ENCODE results near the gene QKI. TPM values are rescaled to one million over a fixed set of nuclear protein-coding genes. Genes with fewer than 3 reads are reported as not detected.
"Not testable (repeated sequence)": the region's sequence is repeated elsewhere in the genome, so short reads cannot be mapped to it uniquely, and the experiment has no call there.

The QKI gene
- total RNA-seq, 1 donor = 111 TPM

- DNase-seq (ENCODE audit: low read depth in 2 of 3, low spot score in 2 of 3) = not testable (repeated sequence)
Observed at GRCh38 chr6:163476946-163477345, 62.4 kb downstream of the QKI start.

- no peak for DNase-seq (ENCODE audit: low read depth in 2 of 3, low spot score in 2 of 3)
Observed at GRCh38 chr6:163483107-163483506, 68.6 kb downstream of the QKI start.

GRCh38 chr6:163485388-163485851 is 70.9 kb downstream of the QKI start:
- no peak for DNase-seq (ENCODE audit: low read depth in 2 of 3, low spot score in 2 of 3)

GRCh38 chr6:163486821-163487220 is 72.3 kb downstream of the QKI start:
- no peak for DNase-seq (ENCODE audit: low read depth in 2 of 3, low spot score in 2 of 3)

GRCh38 chr6:163487606-163488005 is 73.1 kb downstream of the QKI start:
- DNase-seq (ENCODE audit: low read depth in 2 of 3, low spot score in 2 of 3) = no peak

GRCh38 chr6:163489584-163489983 is 75.1 kb downstream of the QKI start:
- no peak for DNase-seq (ENCODE audit: low read depth in 2 of 3, low spot score in 2 of 3)

- no peak for DNase-seq (ENCODE audit: low read depth in 2 of 3, low spot score in 2 of 3)
Observed at GRCh38 chr6:163490826-163491577, 76.5 kb downstream of the QKI start.

- no peak for DNase-seq (ENCODE audit: low read depth in 2 of 3, low spot score in 2 of 3)
Observed at GRCh38 chr6:163491737-163492300, 77.3 kb downstream of the QKI start.

GRCh38 chr6:163494279-163494727 is 79.8 kb downstream of the QKI start:
- no peak for DNase-seq (ENCODE audit: low read depth in 2 of 3, low spot score in 2 of 3)

- no peak for DNase-seq (ENCODE audit: low read depth in 2 of 3, low spot score in 2 of 3)
Observed at GRCh38 chr6:163496205-163496604, 81.7 kb downstream of the QKI start.

GRCh38 chr6:163500105-163500504 is 85.6 kb downstream of the QKI start:
- DNase-seq (ENCODE audit: low read depth in 2 of 3, low spot score in 2 of 3) = no peak

GRCh38 chr6:163501026-163501425 is 86.5 kb downstream of the QKI start:
- DNase-seq (ENCODE audit: low read depth in 2 of 3, low spot score in 2 of 3) = no peak

- DNase-seq (ENCODE audit: low read depth in 2 of 3, low spot score in 2 of 3) = no peak
Observed at GRCh38 chr6:163501439-163501838, 86.9 kb downstream of the QKI start.

- DNase-seq (ENCODE audit: low read depth in 2 of 3, low spot score in 2 of 3) = no peak
Observed at GRCh38 chr6:163504984-163505640, 90.6 kb downstream of the QKI start.

- peak in 2 of 3 donors; percentile 5 to 28 for DNase-seq (ENCODE audit: low read depth in 2 of 3, low spot score in 2 of 3)
Observed at GRCh38 chr6:163507965-163508364, 93.4 kb downstream of the QKI start.

GRCh38 chr6:163513003-163513402 is 98.5 kb downstream of the QKI start:
- DNase-seq (ENCODE audit: low read depth in 2 of 3, low spot score in 2 of 3) = no peak

GRCh38 chr6:163513570-163514166 is 99.2 kb downstream of the QKI start:
- DNase-seq (ENCODE audit: low read depth in 2 of 3, low spot score in 2 of 3) = no peak

- no peak for DNase-seq (ENCODE audit: low read depth in 2 of 3, low spot score in 2 of 3)
Observed at GRCh38 chr6:163516908-163517307, 102.4 kb downstream of the QKI start.

- no peak for DNase-seq (ENCODE audit: low read depth in 2 of 3, low spot score in 2 of 3)
Observed at GRCh38 chr6:163520956-163521355, 106.4 kb downstream of the QKI start.

- DNase-seq (ENCODE audit: low read depth in 2 of 3, low spot score in 2 of 3) = no peak
Observed at GRCh38 chr6:163522033-163522432, 107.5 kb downstream of the QKI start.

GRCh38 chr6:163525926-163526325 is 111.4 kb downstream of the QKI start:
- no peak for DNase-seq (ENCODE audit: low read depth in 2 of 3, low spot score in 2 of 3)
